ENCODE results near the gene FAT1. TPM values are rescaled to one million over a fixed set of nuclear protein-coding genes. Genes with fewer than 3 reads are reported as not detected.

Gene FAT1
- total RNA-seq, 1 donor from 2014 or later: 84.3 TPM

DNA sequence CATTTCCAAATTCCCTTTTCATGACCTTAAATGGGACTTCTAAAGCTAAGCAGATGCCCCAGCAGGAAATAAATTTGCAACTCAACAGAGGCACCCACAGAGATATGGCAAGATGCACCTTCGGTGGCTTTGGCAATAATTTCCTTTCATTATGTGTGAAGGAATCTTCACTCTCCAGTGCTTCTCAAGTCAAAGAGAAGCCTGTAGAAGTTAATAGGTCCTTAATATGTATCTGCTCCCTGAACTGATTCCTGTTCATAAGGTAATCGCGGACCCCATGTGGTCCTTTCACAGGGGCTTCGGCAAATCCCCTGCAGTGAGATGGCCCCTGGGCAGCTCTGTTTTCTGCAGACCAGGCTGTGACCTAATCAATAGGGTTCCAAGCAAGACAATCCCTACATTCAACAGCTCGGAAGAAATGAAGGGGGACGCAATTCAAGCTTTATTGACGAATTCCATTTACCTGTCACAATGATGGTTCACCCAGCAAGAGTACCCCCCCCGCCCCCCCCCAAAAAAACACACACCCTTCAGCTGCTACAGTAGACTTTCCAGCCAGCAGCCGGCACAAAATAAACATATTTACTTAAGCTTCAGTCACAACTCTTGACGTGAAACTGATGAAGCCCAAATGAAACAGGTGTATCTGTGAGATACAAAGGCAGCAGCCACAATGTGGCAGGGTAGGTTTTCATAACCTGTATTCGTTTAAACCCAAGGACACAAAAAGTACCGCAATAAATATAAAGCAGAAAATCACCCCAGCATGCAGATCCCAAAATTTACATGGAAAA lies 35.3 kb downstream of the FAT1 start:
- TF ChIP-seq, protein P1, sequence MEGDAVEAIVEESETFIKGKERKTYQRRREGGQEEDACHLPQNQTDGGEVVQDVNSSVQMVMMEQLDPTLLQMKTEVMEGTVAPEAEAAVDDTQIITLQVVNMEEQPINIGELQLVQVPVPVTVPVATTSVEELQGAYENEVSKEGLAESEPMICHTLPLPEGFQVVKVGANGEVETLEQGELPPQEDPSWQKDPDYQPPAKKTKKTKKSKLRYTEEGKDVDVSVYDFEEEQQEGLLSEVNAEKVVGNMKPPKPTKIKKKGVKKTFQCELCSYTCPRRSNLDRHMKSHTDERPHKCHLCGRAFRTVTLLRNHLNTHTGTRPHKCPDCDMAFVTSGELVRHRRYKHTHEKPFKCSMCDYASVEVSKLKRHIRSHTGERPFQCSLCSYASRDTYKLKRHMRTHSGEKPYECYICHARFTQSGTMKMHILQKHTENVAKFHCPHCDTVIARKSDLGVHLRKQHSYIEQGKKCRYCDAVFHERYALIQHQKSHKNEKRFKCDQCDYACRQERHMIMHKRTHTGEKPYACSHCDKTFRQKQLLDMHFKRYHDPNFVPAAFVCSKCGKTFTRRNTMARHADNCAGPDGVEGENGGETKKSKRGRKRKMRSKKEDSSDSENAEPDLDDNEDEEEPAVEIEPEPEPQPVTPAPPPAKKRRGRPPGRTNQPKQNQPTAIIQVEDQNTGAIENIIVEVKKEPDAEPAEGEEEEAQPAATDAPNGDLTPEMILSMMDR (IDR thresholded peaks at IDR 0.05): no peak
- ATAC-seq (no peak), DNase-seq (no peak)
- H3K4me3 ChIP-seq: no peak overlapping the region
- intact Hi-C loops (cut with DNase I): no loop called here
- no peak overlapping the region for H3K27ac ChIP-seq
- peaks cover 11% of the 10 kb centered on the region for H3K4me1 ChIP-seq
- H3K9me3 ChIP-seq: no peaks in the 10 kb centered on the region
- H3K36me3 ChIP-seq: no peaks in the 10 kb centered on the region
- no peaks in the 10 kb centered on the region for H3K27me3 ChIP-seq

DNA sequence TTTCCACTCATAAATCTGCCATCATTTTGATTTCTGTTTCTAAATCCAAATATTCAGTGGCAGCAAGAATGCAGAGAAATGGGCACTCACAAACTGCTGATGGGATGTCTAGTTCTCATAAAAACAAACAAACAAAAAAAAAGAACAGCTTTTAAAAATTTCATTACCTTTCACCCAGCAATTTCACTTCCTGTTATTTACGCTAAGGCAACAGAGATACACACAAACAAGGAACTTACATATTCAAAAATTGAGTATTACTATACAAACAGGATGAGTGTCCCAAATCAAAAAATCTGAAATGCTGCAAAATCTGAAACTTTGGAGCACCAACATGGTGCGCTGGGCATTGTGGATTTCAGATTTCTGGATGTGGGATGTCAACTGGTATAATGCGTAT lies 36.4 kb downstream of the FAT1 start:
- Histone ChIP-seq H3K27me3 (no peaks in the 10 kb centered on the region), H3K27ac (no peak overlapping the region), H3K4me1 (peaks cover 8% of the 10 kb centered on the region), H3K36me3 (no peaks in the 10 kb centered on the region), H3K4me3 (no peak overlapping the region), H3K9me3 (no peaks in the 10 kb centered on the region)
- no peak for ATAC-seq
- intact Hi-C loops (cut with DNase I): no loop called here
- TF ChIP-seq, protein P1 (IDR thresholded peaks at IDR 0.05): no peak
- DNase-seq: no peak

- ATAC-seq: peak; percentile 54
- no peak for DNase-seq
- Histone ChIP-seq H3K9me3 (no peaks in the 10 kb centered on the region), H3K27ac (no peak overlapping the region), H3K27me3 (no peaks in the 10 kb centered on the region), H3K4me1 (peaks cover 8% of the 10 kb centered on the region), H3K36me3 (no peaks in the 10 kb centered on the region), H3K4me3 (no peak overlapping the region)
- intact Hi-C loops (cut with DNase I): no loop called here
- TF ChIP-seq, protein P1 (IDR thresholded peaks at IDR 0.05): no peak
Measured at GRCh38 chr4:186685767-186686183, 37.9 kb downstream of the FAT1 start.

DNA sequence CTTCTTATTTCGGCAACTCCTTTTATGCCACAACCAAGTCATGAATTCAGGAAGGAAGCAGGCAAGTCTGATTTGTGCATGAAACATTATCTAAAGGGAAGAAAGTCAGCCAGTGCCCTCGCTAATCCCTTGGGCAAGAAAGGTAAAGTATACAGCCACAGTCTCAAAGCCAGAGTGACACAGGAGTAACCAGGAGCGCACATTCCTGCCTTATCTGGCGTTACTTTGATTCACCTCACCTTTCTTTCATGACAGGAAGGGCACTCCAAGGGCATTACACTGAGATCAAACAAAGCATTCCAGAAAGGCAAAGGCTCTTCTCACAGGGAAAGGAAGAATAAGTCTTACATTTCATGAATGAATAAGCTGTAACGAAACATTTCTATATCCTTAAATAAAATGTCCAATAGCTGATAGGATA lies 38.8 kb downstream of the FAT1 start:
- ATAC-seq: peak; percentile 78
- DNase-seq: no peak
- TF ChIP-seq, protein P1 (IDR thresholded peaks at IDR 0.05): no peak
- Histone ChIP-seq H3K4me3 (no peak overlapping the region), H3K27me3 (no peaks in the 10 kb centered on the region), H3K27ac (no peak overlapping the region), H3K36me3 (no peaks in the 10 kb centered on the region), H3K4me1 (peaks cover 8% of the 10 kb centered on the region), H3K9me3 (no peaks in the 10 kb centered on the region)
- intact Hi-C loops (cut with DNase I): no loop called here

- DNase-seq: no peak
- no peak for ATAC-seq
- H3K9me3 ChIP-seq: no peaks in the 10 kb centered on the region
- no peak overlapping the region for H3K4me3 ChIP-seq
- peaks cover 8% of the 10 kb centered on the region for H3K4me1 ChIP-seq
- no peaks in the 10 kb centered on the region for H3K36me3 ChIP-seq
- TF ChIP-seq, protein P1 (IDR thresholded peaks at IDR 0.05): no peak
- H3K27ac ChIP-seq: no peak overlapping the region
- intact Hi-C loops (cut with DNase I): no loop called here
- no peaks in the 10 kb centered on the region for H3K27me3 ChIP-seq
Measured at GRCh38 chr4:186684220-186684619, 39.4 kb downstream of the FAT1 start.

Data from upper lobe of right lung (tissue), 1 donor.